NCI-H146 treated with DMSO at 0.1 percent for 48 hours (cell line): ENCODE results near the gene NRAP.
A peak's percentile ranks its signal among the peaks of the same experiment; 100 is the strongest.

ENCODE experiments used
- DNase-seq: peaks from one replicate; lab custom pipeline; 2025; ENCODE audit not compliant: unreplicated experiment; lab: John Stamatoyannopoulos, UW

Gene NRAP

DNA sequence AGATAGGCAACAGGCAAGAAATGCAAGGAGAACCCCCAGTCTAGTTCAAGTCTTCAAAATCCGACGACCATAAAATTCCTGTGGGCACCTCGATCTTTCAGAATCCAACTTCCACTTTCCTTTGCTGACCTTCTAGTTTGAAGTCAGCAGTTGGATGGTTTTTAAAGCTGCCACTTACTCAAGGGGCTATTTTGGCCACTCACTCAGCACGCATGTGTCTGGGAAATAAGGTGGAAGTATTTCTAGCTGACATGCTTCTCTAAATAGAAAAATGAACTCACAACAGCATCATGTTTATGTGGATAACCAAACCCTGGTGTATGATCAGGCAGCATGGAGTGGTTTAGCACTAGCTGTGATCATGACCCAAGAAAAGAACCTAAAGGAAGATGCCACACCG is at the start of gene NRAP:
Gene NRAP (minus strand): TSS at position 134 of the 400 bp plus-strand sequence. CDS start 159 bp downstream, outside the sequence.
- no peak for DNase-seq

DNA sequence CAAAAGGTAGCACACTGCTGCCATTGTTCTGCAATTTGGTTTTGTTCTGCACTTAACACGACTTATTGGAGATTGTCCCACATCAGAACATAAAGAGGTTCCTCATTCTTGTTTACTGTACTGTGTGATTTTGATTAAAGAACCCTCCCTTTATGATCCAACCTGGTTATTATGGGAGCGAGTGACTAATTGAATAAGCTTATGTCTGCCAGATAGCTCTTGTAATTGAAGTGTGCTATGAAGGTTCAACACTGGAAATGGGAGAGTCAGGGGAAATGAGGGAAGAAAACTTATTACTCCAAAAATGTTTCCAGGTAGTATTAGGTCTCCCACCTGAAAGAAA is 49.8 kb upstream of the NRAP start:
- no peak for DNase-seq

DNA sequence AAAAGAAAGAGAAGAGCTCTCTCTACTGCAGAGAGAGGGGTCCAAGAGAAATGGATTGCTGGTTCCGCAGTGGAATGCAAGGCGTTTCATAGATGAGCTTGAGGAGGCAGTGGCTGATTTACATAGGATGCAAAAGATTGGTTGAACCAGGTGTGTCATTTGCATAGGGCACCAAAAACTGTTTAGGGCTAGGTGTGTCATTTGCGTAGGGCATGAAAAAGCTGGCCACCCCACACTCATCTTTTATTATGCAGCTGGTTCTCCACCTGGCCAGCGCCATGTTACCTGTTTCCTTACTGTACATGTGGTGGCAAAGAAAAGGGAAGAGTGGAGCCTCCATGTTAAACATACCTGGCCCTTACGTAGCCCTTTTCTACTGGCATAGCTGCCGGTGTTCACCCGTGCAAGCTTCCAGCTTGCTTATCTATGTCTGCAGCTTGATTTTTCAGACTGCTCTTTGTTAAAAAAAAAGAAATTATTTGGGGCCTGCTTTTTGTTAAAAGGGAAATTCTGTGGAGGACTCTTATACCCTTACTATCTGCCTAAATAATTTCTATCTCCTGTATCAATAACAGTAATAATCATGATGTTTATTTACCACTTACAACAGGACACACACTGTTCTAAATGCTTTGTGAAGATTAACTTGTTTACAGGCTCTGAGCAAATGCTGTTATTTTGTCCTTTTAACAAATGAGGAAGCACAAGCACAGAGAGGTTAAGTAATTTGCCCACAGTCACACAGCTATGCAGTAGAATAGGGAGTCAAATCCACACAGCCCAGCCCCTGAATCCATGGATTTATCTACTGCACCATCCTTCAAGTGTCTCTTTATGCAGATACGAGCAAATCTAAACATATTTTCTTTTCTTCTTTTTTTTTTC is 49.2 kb upstream of the NRAP start:
- DNase-seq: no peak

DNA sequence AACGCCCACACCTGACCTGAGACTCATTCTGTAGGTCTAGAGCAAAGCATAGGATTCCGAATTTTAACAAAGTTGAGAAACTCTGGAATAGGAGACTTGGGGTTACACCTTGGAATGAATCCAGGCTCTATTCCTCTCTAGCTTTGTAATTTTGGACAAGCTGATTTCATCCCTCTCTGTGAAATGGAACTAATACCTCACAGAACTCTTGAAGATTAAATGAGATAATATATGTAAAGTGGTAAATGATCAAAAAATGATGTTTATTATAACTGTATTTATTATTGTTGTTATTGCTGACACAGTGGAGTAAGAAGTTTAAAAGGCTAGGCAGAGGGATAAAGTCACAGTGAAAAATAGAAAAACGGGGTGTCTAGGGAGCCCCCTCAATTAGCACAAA is 48.2 kb upstream of the NRAP start:
- DNase-seq: no peak

GRCh38 chr10:113711142-113711541 is 47.3 kb upstream of the NRAP start:
- DNase-seq: no peak

GRCh38 chr10:113709221-113709838 is 45.5 kb upstream of the NRAP start:
- peak; percentile 95 for DNase-seq

DNA sequence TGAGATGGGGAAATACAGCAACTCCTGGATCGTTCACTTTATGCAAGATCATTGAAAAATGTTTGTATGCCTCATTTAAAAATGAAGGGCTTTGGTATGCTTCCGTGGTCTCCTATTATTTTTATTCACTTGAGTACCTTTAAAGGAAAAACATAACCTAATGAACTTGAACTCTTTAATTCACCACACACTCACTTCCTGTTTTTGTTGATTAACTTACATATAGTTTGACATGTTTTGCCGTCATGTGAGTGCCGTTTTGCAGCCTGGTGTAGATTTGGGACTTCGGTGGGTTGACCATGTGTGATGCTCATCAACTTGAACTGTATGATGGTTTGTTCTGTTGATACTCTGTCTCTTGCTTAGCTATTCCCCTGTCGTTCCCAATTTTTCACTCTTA is 44.8 kb upstream of the NRAP start:
- no peak for DNase-seq

GRCh38 chr10:113706623-113707022 is 42.8 kb upstream of the NRAP start:
- no peak for DNase-seq

GRCh38 chr10:113705344-113705652 is 41.5 kb upstream of the NRAP start:
- no peak for DNase-seq

DNA sequence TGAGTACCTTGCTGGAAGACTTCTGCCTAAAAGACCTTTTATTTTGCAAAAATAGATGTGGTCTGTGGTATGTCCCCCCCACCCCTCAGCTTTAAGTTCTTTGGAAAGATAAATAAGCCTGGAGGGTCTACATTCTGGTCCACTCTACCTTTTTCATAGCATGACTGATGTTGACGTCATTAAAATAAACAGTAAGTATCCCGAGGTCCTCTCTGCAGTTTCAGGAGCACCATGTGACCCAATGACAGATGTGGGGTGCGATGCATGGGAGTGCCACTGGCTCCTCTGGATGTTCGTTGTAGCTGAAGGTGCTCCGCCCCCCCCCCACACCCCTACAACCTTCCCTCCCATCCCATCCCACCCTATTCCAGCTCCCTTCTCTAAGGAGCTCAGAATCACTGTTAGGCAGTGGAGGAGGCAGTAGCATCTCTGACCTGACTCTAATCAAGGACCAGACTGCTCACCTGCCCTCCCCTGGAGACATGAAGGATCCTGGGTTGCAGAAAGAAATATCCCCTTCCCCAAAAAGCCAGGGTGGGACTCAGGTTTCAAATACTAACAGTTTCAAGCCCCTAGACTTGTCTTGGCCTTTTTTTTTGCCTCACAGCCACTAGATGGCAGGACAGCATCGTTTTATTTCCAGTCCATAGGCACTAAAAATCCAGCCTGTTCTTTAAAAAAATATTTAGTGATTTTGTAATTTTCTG is 40.9 kb upstream of the NRAP start:
- DNase-seq: peak; percentile 26

DNA sequence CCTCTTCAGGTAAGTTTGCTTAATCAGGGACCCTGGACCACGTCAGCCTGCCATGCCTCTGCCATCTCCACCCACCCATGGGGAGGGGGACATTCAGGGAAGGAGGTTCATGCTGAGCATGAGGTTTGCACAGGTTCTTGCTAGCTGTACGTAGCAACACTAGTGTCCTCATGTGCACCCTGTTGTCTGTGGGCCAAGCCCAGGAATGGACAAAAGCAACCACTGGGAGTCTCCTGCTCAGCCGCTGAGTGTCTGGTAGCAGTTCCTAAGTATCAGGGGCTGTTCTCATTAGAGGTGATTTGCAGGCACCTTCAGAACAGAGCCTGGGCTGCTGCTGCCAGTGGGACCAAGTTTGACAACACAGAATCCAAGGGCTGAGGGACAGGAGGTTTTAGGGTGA is 33.8 kb upstream of the NRAP start:
- DNase-seq: no peak

GRCh38 chr10:113695691-113696090 is 31.9 kb upstream of the NRAP start:
- no peak for DNase-seq

DNA sequence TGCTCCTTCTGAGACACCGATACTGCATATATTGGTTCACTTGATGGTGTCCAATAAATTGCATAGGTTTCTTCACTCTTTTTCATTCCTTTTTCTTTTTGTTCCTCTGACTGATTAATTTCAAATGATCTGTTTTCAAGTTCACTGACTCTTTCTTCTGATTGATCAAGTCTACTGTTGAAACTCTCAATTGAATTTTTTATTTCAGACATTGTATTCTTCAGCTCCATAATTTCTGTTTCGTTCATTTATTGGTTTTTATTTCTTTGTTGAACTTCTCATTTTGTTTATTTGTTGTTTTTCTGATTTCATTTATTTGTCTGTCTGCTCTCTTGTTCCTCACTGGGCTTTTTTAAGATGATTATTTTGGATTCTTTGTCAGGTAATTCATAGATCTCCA is 29.5 kb upstream of the NRAP start:
- DNase-seq: no peak

DNA sequence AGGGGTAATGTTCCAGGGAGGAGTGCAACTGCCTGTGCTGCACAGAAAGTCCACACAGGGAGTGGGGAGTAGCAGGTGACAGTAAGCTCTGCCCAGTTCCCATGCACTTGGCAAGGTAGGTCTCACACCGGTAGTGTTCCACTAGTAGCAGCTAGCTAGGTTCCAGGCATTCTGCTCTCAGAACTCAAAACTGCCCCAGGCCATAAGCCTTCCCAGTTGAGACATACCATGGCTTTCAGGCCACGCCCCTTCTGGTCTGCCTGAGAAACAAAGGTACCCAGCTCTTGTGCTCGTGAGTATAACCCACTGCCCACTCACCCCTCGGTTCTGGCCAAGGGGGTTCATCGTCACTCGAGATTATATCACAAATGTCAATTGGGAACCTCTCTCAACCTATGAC is 28.4 kb upstream of the NRAP start:
- DNase-seq: no peak

DNA sequence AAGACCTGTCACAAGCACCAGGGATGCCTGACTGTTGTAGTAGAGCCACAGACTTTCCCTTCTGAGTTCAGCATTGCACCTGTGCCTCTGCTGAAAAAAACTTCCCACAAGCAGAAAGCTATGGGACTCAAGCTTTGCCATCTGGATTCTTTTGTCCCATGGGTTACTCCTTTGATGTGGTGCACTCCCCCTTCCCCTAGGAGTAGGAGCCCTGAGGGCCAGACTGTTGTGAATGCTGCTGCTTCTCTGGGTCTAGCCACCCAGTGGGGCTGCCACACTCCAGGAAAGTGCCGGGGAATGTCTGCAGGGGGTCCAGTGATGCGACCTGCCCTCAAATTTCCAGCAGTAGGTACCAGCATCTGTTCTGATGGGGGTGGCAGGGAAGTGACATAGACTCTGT is 27.5 kb upstream of the NRAP start:
- DNase-seq: no peak

DNA sequence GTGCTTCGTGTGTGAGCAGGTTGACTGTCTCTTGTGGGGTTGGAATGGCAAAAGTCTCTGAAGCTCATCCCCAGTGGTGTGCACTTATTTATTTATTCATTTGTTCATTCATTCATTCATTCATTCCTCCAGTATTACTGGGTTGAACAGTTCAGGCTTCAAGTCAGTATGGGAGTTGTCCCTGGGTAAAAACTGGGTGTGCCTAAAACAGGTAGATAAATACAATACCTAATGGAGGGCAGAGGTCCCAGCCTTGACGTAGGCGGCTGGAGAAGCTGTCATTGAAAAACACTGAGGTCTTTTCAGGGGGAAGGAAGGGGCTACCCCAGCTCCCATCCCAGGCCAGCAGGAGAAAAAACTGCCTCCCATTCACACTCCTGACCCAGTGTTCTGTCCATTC is 26.9 kb upstream of the NRAP start:
- no peak for DNase-seq

- DNase-seq: no peak
These were observed 25.7 kb upstream of the NRAP start for GRCh38 chr10:113689574-113689973.

DNA sequence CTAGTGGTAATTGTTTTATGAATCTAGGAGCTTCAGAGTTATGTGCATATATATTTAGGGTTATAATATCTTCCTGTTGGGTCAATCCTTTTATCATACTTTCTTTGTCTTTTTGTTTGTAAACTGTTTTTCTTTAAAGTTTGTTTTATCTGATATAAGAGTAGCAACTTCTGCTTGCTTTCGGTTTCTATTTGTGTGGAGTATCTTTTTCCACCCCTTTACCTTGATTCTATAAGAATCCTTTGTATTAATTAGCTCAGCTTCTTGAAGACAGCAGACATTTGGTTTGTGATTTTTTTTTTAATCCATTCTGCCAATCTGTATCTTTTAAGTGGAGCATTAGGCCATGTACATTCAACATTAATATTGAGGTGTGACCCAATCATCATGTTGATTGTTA is 25.2 kb upstream of the NRAP start:
- DNase-seq: no peak

GRCh38 chr10:113687037-113687436 is 23.2 kb upstream of the NRAP start:
- no peak for DNase-seq

- DNase-seq: no peak
These were observed 22.2 kb upstream of the NRAP start for GRCh38 chr10:113686028-113686427.

- DNase-seq: no peak
These were observed 19.5 kb upstream of the NRAP start for GRCh38 chr10:113683300-113683699.
